ENCODE results near the gene TMEM174.

TMEM174 gene

DNA sequence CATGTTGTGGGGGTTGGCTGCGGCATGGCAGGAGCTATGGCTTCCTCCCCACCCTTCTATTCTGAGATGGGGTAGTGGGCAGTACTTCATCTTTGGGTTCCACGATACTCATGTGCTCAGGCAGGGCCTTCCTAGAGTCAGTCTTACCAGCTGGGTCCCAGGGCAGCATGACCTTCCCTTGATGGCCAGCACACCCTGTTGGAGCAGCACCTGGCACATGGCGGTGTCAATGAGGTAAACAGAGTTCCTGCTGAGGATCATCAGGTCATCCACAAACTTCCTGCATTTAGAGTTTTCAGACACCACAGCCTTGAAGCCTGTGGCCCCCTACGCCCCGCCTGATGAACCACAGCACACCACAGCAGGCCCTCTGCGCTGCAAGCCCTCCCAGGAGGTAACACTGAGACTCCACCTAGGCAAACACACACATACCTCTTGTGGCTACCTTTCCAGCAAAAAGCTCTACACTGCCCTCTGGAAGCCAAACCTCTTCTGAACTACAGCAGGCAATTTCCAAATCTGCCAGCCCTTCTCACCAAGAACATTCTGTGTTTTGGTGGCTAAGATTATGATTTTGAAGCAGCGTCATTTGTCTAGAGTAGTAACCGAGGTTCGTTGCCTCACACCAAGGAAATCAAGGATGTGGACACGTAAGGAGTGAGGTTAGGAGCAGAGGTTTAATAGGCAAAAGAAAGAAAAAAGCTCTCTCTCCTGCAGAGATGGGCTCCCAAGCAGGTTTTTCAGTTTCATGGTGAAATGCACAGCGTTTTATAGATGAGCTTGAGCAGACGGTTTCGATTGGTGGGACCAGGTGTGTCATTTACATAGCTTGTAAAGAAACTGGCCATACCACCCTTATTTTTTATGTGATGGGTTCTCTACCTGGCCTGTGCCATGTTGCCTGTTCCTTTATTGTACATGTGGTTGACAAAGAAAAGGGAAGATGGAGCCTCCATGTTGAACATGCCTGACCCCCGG, 20.3 kb upstream of the TMEM174 start:
- peak; percentile 34 for DNase-seq (ENCODE audit: low read depth)
- TF ChIP-seq, protein P1, sequence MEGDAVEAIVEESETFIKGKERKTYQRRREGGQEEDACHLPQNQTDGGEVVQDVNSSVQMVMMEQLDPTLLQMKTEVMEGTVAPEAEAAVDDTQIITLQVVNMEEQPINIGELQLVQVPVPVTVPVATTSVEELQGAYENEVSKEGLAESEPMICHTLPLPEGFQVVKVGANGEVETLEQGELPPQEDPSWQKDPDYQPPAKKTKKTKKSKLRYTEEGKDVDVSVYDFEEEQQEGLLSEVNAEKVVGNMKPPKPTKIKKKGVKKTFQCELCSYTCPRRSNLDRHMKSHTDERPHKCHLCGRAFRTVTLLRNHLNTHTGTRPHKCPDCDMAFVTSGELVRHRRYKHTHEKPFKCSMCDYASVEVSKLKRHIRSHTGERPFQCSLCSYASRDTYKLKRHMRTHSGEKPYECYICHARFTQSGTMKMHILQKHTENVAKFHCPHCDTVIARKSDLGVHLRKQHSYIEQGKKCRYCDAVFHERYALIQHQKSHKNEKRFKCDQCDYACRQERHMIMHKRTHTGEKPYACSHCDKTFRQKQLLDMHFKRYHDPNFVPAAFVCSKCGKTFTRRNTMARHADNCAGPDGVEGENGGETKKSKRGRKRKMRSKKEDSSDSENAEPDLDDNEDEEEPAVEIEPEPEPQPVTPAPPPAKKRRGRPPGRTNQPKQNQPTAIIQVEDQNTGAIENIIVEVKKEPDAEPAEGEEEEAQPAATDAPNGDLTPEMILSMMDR (IDR thresholded peaks at IDR 0.05; ENCODE audit: insufficient read depth, low read depth, low read length, missing control alignments): peak; percentile 48
- H3K4me3 ChIP-seq (ENCODE audit: low read length): no peak overlapping the region

DNA sequence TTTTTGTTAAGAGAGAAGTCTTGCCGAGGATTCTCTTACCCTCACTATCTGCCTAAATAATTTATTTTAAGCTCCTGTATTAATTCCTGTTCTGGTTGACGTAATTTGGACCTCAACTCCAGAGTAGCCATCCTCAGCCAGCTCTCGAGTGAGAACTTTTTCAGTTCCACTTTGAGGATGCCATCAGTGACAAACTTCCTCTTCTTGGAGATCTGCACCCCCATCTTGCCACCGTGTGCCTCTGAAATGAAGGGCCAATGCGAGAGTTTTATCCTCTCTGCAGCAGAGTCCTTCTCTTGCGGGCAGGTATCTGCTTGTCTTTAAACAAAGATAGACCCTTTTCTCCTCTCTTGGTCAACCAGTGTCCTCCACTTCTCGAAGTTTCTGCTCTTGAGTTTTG, 19.5 kb upstream of the TMEM174 start:
- TF ChIP-seq, protein P1 (IDR thresholded peaks at IDR 0.05; ENCODE audit: insufficient read depth, low read depth, low read length, missing control alignments): no peak
- H3K4me3 ChIP-seq (ENCODE audit: low read length): no peak overlapping the region
- DNase-seq (ENCODE audit: low read depth): no peak

DNA sequence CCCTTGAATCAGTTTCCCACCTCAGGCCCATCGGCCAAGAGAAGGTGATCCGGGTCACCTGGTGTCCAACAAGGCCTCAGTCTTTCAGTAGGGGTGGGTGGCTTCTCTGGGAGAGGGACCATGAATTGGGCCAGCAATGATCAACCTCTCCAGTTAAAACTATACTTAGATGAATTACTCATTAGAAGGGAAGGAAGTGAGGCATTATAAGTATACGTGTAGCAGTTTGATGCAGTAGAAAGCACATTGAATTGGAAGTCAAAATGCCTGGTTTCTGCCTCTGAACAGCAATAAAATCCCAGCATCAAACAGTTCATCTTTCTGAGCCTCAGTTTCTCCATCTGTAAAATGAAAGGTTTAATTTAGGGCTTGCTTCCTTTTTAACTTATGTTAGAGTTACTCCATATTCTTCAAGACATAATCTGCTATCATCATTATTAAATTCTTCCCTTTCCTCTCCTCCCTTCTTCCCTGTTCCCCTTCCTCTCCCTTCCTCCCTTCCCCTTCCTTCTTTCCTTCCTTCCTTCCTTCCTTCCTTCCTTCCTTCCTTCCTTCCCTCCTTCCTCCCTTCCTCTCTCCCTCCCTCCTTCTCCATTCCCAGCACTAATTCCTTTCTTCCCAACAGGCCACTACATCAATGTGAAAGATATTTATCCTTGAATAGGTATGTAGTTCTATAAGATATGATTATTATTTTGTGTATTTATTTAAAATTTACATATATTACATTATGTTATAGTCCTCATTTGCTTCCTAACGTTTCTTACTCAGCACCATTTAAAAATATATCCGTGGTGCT, 18.6 kb upstream of the TMEM174 start:
- TF ChIP-seq, protein P1 (IDR thresholded peaks at IDR 0.05; ENCODE audit: insufficient read depth, low read depth, low read length, missing control alignments): no peak
- DNase-seq (ENCODE audit: low read depth): no peak
- no peak overlapping the region for H3K4me3 ChIP-seq (ENCODE audit: low read length)

DNA sequence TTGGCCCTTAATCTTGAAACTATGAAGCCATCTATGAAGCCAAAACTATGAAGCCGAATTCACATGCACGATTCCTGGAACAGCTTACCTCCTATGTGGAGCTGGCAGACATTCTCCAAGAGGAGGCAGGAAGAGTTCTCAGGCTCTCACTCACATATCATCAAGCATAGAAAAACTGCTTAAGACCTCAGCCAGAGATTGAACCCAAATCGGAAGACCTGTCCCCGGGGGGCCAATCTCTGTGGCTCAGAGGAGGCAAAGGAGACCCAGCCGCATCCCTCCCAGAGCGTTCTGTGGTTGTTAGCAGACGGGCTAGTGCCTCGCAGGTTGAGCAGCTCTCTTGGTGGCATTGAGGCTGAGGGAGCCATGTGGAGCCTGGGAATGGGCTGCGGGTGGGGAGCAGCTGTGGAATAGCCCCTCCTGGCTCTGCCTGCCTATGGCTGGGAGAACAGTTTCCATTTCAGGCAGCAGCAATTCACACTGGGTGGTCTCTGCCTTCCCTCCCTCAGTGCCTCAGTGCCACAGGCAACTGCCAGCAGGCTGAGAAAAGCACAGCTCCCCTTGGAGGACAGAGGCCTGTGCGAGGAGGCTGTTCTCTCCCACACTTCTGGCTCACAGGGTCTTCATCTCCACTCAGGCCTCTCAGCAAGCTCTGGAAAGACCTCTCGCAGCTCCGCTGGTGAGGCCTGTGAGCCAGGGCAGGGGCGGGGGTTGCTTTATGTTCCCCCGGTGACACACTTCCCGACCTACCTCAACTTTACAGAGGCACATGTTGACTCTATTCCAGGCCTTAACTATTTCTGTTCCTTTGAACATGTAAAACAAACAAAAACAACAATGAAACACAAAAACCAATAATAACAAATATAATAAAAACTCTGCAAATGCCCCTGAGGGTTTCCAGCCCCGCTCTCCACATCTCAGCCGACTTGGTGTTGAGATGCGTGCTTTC, 17.4 kb upstream of the TMEM174 start:
- DNase-seq (ENCODE audit: low read depth): no peak
- TF ChIP-seq, protein P1 (IDR thresholded peaks at IDR 0.05; ENCODE audit: insufficient read depth, low read depth, low read length, missing control alignments): no peak

DNA sequence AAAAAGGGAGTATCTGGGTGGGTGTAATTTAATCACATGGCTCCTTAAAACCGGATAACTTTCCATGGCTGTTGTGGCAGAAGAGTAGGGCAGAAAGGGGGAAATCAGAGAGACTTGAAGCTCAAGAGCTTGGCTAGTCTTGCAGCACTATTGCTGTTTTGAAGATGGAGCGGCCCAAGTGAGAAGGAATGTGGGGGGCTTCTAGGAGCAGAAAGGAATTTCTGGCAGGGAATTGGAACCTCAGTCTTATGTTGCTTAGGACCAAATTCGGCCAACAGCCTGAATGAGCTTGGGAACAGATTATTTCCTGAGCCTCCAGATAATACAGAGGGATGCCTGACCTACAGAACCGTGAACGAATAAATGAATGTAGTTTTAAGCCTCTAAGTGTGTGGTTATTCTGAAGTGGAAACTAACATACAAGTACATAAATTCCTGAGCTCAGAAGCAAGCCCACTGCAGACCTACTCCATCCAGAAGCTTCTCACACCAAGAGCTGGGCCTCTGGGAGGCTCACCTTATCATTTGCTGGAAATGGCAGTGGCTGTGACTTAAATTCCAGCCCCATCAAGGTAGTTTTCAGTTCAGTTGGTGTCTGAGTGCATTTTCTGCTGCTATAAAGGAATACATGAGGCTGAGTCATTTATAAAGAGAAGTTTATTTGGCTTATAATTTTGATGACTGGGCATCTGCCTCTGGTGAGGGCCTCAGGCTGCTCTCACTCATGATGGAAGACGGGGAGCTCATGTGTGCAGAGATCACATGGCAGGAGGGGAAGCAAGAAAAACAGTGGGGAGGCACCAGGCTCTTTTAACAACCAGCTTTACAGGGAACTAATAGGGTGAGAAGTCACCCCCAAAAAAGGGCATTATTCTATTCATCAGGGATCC, 15.3 kb upstream of the TMEM174 start:
- H3K4me3 ChIP-seq (ENCODE audit: low read length): no peak overlapping the region
- no peak for DNase-seq (ENCODE audit: low read depth)
- TF ChIP-seq, protein P1 (IDR thresholded peaks at IDR 0.05; ENCODE audit: insufficient read depth, low read depth, low read length, missing control alignments): no peak

More for the DNA sequence above, 17.4 kb upstream of the TMEM174 start:
- no peak overlapping the region for H3K4me3 ChIP-seq (ENCODE audit: low read length)
